Stimulated activated CD8-positive, alpha-beta memory T cell treated with anti-CD3 and anti-CD28 coated beads, Interleukin-15, amount 100 ng/mL, for 24 hours (primary cell): ENCODE data around the gene NR1I2.

Experiments
- DNase-seq: peaks from one replicate; pipeline ENCODE4 v3.0.0-alpha.2; 2020; ENCODE audit warnings: low read depth

The NR1I2 gene

DNA sequence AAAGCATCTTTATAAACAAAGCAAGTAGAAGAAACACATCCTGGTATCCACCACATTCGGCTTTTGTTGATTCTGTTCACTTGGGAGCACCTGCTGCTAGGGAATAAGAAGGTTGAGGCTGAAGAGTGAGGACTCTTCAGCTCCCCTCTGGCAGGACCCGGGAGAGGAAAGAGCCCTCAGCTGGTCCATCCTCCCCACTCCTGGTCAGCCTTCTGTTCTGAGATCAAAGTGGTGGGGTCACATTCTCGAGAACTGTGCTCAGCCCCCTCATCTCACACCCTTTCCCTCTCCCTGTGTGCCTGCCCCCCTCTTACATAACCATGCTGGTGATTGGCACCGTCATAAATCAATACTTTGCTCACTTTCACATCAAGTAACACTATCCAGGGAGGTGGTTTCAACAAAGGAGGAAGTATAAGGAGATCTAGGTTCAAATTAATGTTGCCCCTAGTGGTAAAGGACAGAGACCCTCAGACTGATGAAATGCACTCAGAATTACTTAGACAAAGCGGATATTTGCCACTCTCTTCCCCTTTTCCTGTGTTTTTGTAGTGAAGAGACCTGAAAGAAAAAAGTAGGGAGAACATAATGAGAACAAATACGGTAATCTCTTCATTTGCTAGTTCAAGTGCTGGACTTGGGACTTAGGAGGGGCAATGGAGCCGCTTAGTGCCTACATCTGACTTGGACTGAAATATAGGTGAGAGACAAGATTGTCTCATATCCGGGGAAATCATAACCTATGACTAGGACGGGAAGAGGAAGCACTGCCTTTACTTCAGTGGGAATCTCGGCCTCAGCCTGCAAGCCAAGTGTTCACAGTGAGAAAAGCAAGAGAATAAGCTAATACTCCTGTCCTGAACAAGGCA, at the start of gene NR1I2:
Gene NR1I2, plus strand, starts transcription at position 772 of the 869 bp plus-strand sequence.
- DNase-seq: no peak

DNA sequence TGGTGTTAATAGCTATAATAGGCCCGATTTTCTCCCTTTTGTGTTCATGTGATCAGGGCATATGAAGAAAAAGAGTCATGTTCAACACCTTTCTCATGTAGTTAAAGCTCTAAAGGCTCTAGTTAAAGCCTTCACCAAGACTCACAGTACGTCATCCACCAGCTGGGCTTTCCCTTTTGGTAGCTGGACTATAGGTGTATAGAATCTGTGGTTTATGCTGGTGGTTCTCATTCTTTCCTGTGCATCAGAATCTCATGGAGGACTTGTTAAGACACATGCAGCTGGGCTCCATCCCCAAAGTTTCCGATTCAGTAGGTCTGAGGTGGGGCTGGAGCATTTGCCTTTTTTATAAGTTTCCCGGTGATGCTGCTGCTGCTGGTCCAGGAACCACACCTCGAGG, 48.1 kb upstream of the NR1I2 start:
- no peak for DNase-seq

DNA sequence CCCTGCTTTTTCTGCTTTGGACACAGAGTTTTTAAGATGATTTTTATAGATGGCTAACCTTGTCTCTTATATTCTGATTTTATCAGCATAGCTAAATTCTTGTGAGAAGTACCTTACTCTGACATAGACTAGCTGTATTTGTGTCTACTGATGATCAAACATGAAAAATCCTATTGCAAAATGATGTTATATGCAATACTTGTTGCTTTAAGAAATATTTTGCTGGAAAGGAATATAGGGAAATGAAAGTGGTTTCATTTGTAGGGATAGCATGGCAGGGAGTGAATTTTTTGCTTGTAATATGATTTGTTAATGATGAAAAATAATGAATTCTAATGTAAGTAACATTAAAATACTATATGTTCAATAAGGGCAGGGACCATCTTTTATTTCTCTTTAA, 43.2 kb upstream of the NR1I2 start:
- no peak for DNase-seq

DNA sequence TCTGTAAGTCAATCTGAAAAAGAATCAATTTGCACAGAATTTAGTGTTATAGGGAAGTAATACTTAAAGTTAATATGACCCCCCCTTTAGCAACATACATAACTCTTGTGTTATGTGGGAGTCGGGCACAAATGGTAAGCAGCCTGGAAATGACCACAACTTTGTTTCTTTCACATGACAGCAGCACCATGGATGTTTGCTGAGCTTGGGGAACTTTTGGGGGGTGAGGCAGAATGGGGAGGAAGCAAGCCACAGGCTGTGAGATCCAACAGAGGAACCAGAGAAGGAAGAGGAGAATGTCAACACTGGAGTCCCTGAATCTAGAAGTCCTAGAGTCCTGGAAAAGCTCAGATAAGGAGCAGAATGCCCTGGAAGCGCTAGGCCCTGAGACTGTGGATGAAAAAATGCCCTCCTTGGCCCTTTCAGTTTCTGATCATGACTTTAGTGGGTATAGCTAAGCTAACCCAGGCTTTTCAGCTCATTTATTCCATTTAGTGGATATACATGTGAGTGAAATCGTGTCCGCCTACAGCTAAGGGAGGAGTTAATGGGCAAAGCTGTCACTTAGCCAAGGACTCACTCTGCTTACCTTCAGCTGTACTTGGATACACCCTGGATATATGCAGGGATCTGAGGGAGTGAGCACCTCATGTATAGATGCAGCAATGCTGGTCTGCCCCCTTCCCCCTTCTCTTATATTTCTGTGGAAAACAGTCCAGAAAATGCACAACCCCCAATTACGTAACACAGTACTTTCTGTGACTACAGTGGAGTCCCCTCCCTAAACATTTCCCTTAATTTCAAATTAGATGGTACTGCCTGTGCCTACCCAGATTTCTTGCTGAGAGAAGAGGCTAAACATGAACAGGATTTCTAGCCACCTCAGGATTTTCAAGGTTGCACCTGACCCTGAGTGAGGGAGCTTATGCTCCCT, 40.0 kb upstream of the NR1I2 start:
- DNase-seq: no peak

DNA sequence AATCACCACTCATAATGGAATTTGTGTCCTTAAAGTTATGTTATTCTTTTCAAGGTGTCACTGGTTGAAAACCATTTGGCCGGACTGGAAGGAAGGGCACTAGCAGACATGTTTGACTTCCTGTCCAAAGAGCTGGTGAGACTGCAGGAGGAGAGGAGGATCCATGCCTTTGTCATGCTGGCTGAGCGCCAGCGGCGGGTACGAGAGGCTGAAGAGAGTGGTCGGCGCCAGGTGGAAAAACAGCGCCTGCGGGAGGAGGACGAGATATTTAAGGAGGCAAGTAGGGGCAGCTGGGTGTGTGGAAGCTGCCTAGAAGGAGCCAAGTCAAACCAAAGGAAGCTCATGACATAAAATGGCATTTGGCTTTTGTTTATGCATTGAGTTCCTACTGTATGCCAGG, 38.0 kb upstream of the NR1I2 start:
- DNase-seq: no peak

DNA sequence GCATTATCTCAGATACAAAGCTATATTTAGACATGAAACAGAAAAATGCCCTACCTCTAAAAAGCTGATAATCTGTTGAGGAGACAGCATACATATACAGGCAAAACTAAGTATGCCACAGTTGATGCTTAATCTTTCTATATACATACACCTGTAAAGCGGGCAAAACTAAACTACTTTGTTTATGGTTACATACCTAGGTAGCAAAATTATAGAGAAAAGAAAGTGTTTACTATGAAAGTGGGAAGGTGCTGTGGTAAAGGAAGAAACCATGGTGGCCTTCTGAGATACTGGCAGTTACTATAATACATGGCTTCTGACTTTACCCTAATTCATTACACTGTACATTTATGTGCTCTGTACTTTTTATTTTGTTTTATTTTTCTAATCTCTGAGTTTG, 36.0 kb upstream of the NR1I2 start:
- no peak for DNase-seq

DNA sequence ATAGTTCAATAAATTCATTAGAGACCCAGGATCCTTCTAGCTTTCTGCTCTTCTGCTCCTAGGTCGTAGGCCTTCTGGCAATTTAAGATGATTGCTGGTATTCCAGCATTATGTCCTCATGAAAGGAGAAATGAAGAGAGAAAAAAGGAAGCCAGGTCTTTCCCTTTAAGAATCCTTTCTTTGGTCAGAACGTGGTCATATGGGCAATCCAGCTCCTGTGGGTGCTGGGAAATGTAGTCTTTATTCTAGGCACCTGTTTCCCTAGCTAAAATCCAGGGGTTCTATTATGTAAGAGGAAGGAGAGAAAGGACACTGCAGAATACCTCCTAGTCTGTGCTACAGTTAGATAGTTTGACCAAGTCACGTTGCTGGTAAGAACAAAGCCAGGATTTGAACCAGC, 35.5 kb upstream of the NR1I2 start:
- DNase-seq: no peak

DNA sequence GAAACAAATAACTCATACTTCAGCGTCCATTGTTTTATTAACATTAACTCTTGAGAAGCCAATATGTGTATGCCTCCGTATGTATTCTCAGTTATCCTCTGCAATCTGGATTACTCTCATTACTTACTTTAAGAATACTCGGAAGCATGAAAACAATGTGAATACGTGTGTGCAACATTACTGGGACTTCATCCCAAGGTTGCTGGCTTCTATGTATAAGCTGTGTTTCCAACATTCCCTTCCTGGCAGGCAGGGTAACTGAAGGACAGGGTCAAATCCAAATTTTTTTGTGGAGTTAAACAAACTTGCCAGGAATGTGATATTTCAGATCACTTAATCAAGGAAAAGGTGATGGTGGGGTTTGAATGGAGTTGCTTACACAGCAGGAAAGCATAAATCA, 34.5 kb upstream of the NR1I2 start:
- no peak for DNase-seq

DNA sequence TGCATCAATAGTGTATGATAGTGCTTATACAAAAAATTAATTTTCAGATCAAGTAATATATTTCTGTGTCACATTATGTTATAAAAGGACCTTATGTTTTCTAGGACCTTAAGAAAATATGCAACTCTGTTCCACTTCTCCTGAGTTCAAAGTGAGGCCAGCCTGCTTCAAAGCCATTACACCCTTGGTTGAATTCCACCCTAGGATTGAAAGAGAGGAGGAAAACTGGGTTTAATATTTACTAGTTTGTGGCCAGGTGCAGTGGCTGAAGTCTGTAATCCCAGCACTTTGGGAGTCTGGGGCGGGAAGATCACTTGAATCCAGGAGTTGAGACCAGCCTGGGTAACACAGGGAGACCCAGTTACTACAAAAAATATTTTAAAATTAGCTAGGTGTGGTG, 32.9 kb upstream of the NR1I2 start:
- DNase-seq: no peak

DNA sequence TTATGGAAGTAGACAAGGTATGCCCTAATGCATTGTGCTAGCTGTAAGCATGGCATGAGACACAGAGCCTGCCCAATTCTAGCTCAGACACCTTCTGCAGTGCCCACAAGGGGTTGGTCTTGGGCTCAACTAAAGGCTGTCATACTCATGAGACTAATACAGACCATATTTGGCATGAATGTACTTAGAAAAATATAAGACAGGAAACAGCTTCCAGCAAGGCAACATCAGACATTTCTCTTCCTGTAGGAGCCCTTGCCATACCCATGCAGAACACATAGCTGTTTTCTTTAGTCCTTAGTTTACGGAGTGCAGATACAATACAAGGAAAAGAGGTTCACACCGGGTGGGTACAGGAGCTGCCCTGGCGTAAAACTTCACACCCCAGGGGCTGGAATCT, 30.5 kb upstream of the NR1I2 start:
- no peak for DNase-seq

DNA sequence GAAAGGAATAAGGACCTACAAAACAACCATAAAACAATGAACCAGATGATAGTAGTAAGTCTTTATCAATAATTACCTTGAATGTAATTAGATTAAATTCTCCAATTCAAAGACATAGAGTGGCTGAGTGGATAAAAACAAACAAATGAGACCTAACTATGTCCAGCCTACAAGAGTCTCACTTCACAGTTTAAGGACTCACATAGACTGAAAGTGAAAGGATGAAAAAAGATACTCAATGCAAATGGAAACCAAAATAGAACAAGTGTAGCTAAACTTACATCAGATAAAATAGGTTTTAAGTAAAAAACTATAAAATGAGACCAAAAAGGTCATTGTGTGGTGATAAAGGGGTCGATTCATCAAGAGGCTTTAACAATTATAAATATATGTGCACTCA, 21.9 kb upstream of the NR1I2 start:
- no peak for DNase-seq

DNA sequence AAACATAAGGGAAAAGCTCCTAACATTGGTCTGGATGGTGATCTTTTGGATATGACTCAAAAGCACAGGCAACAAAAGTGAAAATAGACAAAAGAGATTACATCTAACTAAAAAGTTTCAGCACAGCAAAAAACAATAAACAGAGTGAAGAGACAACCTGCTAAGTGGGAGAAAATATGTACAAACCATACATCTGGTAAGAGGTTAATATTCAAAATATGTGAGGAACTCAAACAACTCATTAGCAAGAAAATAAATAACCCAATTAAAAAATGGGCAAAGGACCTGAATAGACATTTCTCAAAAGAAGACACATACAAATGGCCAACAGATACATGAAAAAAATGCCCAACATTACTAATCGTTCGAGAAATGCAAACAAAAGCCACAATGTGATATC, 19.0 kb upstream of the NR1I2 start:
- DNase-seq: no peak

DNA sequence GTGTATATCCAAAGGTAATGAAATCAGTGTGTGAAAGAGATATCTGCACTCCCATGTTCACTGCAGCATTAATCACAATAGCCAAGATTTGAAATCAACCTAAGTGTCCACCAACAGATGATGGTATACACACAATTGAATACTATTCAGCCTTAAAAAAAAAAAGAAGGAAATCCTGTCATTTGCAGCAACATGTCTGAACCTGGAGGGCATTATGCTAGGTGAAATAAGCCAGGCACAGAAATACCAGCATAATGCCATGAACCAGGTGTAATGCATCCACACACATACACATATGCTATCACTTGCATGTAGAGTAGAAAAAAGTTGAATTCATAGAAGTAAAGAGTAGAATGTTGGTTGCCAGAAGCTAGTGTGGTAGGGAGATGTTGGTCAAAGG, 18.4 kb upstream of the NR1I2 start:
- DNase-seq: no peak

DNA sequence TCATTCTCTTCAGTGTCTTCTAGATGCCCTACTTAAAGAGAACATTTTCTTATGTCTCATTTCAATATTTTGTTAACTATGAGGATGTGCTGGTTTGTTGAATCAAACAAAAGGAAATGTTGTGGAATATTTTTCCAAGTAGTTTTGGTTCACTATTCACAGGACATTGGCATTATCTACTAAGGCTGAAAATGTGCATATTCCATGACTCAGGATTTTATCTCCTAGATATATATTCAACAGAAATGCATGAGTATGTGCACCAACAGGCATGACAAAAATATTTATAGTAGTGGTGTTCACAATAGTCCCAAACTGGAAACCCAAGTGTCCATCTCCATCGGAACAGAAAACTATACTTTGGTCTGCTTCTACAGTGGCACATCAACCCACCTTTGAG, 16.7 kb upstream of the NR1I2 start:
- DNase-seq: no peak

DNA sequence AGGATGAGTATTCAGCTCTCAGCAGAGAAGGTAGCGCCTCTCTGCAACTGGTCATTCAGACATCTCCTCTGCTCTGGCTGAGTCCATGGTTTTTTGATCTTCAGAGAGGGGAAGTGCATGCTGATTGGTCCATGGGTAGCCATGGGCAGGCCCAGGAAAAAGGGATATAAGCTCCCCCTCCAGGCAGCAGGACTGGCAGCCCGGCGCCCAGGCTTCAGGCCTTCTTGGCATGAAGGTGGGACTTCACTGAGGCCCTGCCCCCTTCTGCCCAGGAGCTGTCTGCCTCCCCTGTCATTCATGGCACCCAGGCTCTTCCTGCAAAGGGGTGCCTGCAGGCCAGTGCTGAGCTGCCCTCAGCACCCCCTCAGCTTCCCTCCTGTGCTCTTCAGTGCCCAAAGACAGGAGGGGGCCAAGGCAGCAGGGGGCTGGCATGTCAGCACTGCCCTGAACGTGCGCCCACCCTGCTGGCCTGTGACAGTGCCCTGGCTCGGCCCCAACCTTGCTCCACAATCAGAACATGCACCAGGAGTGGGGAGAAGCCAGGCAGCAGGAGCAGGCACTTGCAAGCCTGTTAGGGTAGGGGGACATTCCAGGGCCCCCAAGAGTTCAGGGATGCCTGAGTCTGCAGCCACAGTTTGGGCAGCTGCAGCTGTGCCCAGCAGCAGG, 13.8 kb upstream of the NR1I2 start:
- no peak for DNase-seq

DNA sequence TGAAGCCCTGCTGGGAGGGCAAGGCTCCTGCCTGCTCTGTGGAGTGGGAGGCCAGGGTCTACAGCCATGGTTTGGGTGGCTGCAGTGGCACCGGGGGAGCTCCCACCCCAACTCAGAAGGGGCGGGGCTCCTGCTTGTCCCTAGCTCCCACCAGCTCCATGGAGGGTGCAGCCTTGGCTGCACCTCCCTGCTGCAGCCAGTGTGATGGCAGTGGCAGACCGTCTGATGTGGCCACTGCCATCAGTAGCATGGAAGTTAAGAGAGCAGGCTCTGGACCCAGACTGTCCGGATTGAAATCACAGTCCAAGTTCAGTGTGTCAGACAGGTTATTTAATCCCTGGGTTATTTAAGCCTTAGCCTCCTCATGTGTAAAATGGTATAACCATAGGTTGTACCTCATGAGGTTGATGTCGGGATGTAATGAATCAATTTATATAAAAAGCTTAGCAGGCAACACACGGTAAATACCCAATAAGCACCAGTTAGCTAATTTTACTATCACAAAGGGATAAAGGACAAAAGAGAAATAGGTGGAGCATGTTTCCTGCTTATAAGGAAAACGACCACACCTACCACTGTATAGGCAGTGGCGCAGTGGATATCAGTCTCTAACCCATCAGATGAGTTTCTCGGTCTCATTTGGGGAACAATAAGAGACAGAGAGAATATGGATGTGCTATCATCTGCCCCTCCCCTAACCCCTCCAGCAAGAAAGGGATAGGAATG, 13.1 kb upstream of the NR1I2 start:
- DNase-seq: no peak

DNA sequence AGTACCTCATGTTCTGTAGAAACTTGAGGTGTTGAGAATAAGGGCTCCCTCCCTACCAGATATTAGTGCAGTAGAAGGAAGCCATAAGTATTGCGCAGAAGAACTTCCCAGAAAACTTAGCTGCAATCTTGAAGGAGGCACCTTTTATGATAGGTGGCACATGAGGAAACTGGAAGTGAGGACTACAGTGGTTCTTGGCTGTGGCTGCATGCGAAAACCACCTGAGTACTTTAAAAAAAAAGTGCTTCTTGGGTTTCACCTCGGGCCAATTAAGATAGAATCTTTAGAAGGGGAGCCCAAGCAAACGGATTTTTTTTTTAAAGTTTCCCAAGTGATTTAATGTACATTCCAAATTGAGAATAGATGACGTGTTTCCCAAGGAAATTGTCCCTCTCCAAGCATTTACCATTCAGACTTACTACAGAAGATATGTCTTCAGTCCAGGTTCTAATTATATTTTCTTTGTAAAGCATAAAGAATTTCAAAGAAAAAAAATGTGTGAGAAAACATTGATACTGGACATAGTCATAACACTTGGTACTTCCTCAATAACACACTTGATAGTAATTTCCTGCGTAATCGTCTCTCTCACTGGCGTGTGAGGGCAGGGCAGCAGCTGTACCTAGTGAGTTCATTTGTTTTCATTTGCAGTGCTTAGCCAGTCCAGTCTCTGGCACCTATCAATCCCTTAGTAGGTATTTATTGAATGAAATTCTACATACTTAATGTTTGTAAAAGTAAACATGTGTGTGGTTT, 12.3 kb upstream of the NR1I2 start:
- no peak for DNase-seq

DNA sequence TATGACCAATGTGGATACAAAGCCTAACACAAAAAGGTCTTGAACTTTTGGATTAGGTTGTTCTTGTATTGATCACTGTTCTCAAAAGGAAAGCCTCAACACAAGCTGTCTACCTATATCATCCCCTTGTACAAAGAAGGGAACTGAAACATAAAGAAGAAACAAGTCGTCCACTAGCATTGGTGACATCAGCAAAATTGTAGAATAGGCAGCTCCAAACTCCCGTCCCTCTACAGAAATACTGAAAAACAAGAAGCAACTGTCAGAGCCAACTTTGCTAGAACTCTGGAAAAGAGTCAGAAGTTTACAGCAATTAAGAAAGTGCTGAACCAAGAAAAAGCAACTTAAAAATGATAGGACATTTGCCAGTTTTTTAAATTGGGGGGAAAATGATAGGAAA, 7.5 kb upstream of the NR1I2 start:
- no peak for DNase-seq

DNA sequence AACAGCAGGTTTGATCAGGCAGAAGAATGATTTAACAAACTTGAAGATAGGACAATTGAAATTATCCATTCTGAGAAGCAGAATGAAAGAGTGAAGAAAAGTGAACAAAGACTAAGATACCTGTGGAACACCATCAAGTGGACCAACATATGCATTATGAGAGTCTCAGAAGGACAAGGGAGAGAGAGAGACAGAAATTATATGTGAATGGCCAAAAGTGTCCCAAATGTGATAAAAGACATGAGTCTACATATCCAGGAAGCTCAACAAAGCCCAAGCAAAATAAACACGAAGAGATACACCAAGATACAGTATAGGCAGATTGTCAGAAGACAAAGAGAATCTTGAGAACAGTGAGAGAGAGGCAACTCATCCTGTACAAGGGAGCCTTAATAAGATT, 5.6 kb upstream of the NR1I2 start:
- DNase-seq: no peak

DNA sequence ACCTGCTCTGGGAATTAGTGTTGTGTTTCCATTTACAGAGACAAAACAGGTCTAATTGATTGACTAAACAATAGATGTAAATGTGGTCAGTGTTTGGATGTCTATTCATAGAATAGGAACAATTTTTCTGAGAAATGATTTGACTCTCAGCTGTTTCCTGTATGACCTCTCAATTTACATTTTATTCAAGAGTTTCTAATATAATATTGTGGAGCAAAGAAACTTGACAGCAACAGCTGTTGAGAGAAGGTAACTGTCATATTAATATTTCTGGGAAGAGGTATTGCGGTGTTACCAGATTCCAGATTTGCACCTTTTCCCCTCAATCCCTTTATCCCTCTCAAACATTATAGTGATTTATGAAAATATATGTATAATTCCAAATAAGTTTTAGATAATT, 3.7 kb upstream of the NR1I2 start:
- no peak for DNase-seq

DNA sequence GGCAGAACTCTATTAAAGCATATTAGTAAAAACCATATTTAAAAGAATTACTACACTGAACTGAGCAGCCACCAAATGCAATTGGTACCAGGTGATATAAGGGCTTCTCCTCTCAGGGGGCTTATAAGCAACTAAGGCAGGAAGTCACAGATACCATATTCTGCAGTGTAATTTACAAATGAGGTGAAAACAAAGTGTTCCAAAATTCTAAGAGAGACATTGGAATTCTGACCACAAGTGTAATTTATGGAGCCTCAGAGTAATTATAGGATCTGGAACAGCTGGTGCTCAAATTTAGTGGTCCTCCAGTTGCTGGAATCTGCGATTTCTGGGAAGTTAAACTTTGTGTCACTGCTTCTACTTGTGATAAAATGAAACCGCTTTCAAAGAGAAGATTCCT, 3.1 kb upstream of the NR1I2 start:
- no peak for DNase-seq
